Hepatocyte (in vitro differentiated cells): ENCODE data around the gene FASTKD1. TPM values are rescaled to one million over a fixed set of nuclear protein-coding genes. Genes with fewer than 3 reads are reported as not detected.
A peak's percentile ranks its signal among the peaks of the same experiment; 100 is the strongest.
"Not testable (repeated sequence)": the region's sequence is repeated elsewhere in the genome, so short reads cannot be mapped to it uniquely, and the experiment has no call there.

Experiments
- DNase-seq: peaks from one replicate; pipeline ENCODE4 v3.0.0-alpha.2; 2016; ENCODE audit warnings: low spot score
- H2AFZ ChIP-seq: fragments of 200-600 bp; sonication (generic); 2 replicates; pipeline ENCODE4 v1.6.0; 2016; ENCODE audit warnings: antibody characterized with exemption, mild to moderate bottlenecking
- H3K27ac ChIP-seq: fragments of 200-600 bp; sonication (generic); 2 replicates; pipeline ENCODE4 v1.5.1; 2016; ENCODE audit warnings: mild to moderate bottlenecking
- H3K27me3 ChIP-seq: fragments of 200-600 bp; sonication (generic); 2 replicates; pipeline ENCODE4 v1.6.1; 2016
- H3K36me3 ChIP-seq: fragments of 200-600 bp; sonication (generic); replicated peaks from 2 replicates; pipeline ENCODE4 v1.5.1; 2016; ENCODE audit warnings: low read depth; ENCODE audit not compliant: insufficient read depth
- H3K4me1 ChIP-seq: fragments of 200-600 bp; sonication (generic); 2 replicates; pipeline ENCODE4 v1.5.1; 2016; ENCODE audit warnings: mild to moderate bottlenecking, moderate library complexity; ENCODE audit not compliant: insufficient read depth
- H3K4me2 ChIP-seq: fragments of 200-600 bp; sonication (generic); 2 replicates; pipeline ENCODE4 v1.6.0; 2016
- H3K4me3 ChIP-seq: fragments of 200-600 bp; sonication (generic); 2 replicates; pipeline ENCODE4 v1.5.1; 2016; ENCODE audit warnings: mild to moderate bottlenecking
- H3K79me2 ChIP-seq: fragments of 200-600 bp; sonication (generic); 2 replicates; pipeline ENCODE4 v1.6.0; 2017; ENCODE audit warnings: mild to moderate bottlenecking
- H3K9me2 ChIP-seq: fragments of 200-600 bp; sonication (generic); replicated peaks from 2 replicates; pipeline ENCODE4 v1.6.0; 2017; ENCODE audit warnings: mild to moderate bottlenecking; ENCODE audit not compliant: insufficient read depth
- H3K9me3 ChIP-seq: fragments of 200-600 bp; sonication (generic); 2 replicates; pipeline ENCODE4 v1.5.1; 2016; ENCODE audit warnings: low read depth, mild to moderate bottlenecking
- H4K20me1 ChIP-seq: fragments of 200-600 bp; sonication (generic); 2 replicates; pipeline ENCODE4 v1.6.0; 2016; ENCODE audit warnings: mild to moderate bottlenecking; ENCODE audit not compliant: insufficient read depth, poor library complexity, severe bottlenecking
- CTCF ChIP-seq: fragments of 200-600 bp; sonication (generic); IDR thresholded peaks from 2 replicates; pipeline ENCODE4 v1.5.1; 2016; ENCODE audit warnings: antibody characterized with exemption, mild to moderate bottlenecking; ENCODE audit not compliant: poor library complexity
- EZH2 ChIP-seq: fragments of 200-600 bp; sonication (generic); IDR thresholded peaks from 2 replicates; pipeline ENCODE4 v1.6.1; 2016; ENCODE audit warnings: antibody characterized with exemption, mild to moderate bottlenecking, borderline replicate concordance
- EZH2phosphoT487 ChIP-seq: fragments of 200-600 bp; sonication (generic); IDR thresholded peaks from one replicate; pipeline ENCODE4 v1.6.1; 2018; ENCODE audit warnings: antibody characterized with exemption, mild to moderate bottlenecking, low read depth, moderate library complexity; ENCODE audit not compliant: unreplicated experiment, severe bottlenecking
- WGBS: methylation state at CpG from one replicate; pipeline ENCODE4 v1.1.6; 2016; ENCODE audit warnings: low lambda C conversion rate; ENCODE audit errors: missing lambda C conversion rate; 5-methylcytosine and 5-hydroxymethylcytosine counted together
- polyA plus RNA-seq: library from polyadenylated mRNA; unstranded; fragments of >200 nt; fragmentation: Nextera tagmentation; extraction: Ambion mirVana; gene quantifications from 2 replicates; pipeline ENCODE4 v1.2.1, GENCODE V29; 2016
- total RNA-seq: library from RNA; depleted of rRNA; stranded (reverse); fragments of >200 nt; gene quantifications from 2 replicates; pipeline ENCODE4 v1.2.3, GENCODE V29; 2014

FASTKD1 gene
- total and polyA plus RNA-seq, 2 experiments from 2014 or later = 15.0 to 23.2 TPM

GRCh38 chr2:169579044-169579443 is 5.4 kb upstream of the FASTKD1 start:
- Histone ChIP-seq H3K36me3 (no peaks in the 10 kb centered on the region), H3K4me1 (no peaks in the 10 kb centered on the region), H4K20me1 (no peaks in the 10 kb centered on the region), H3K79me2 (no peaks in the 10 kb centered on the region), H3K27me3 (no peaks in the 10 kb centered on the region), H3K9me3 (no peaks in the 10 kb centered on the region), H3K9me2 (no peaks in the 10 kb centered on the region), H3K27ac (no peak overlapping the region), H3K4me3 (no peak overlapping the region), H2AFZ (no peak overlapping the region), H3K4me2 (no peak overlapping the region)
- WGBS = 71% methylated on average over 6 of the region's 6 CpGs
- TF ChIP-seq EZH2 (no peak), EZH2phosphoT487 (no peak), CTCF (no peak)
- DNase-seq = no peak

GRCh38 chr2:169575264-169575663 is 1.6 kb upstream of the FASTKD1 start:
- H3K9me3 ChIP-seq, H3K36me3 ChIP-seq, H2AFZ ChIP-seq, H3K4me2 ChIP-seq, H3K4me1 ChIP-seq, H3K4me3 ChIP-seq, H3K27ac ChIP-seq, DNase-seq, H3K27me3 ChIP-seq, H3K9me2 ChIP-seq, H4K20me1 ChIP-seq: not testable (repeated sequence)
- H3K79me2 ChIP-seq = peaks cover 30% of the 10 kb centered on the region
- no CpG with 5 or more reads among the region's 36 CpGs for whole genome bisulfite sequencing

- not testable (repeated sequence) for H4K20me1 ChIP-seq, DNase-seq, H2AFZ ChIP-seq, H3K9me2 ChIP-seq, H3K27ac ChIP-seq, H3K4me2 ChIP-seq, H3K4me3 ChIP-seq, H3K4me1 ChIP-seq, H3K9me3 ChIP-seq, H3K36me3 ChIP-seq, H3K27me3 ChIP-seq
- 74% methylated on average over 5 of the region's 5 CpGs for WGBS
- H3K79me2 ChIP-seq = peaks cover 38% of the 10 kb centered on the region
Observed at GRCh38 chr2:169574539-169574938, 874 bp upstream of the FASTKD1 start.

GRCh38 chr2:169573974-169574299 is 272 bp upstream of the FASTKD1 start:
- peaks cover 38% of the 10 kb centered on the region for H3K79me2 ChIP-seq
- no peaks in the 10 kb centered on the region for H3K36me3 ChIP-seq
- H4K20me1 ChIP-seq = no peaks in the 10 kb centered on the region
- H3K27ac ChIP-seq = no peak overlapping the region
- H3K4me1 ChIP-seq = no peaks in the 10 kb centered on the region
- WGBS = 39% methylated on average over 6 of the region's 6 CpGs
- no peak overlapping the region for H3K4me3 ChIP-seq
- TF ChIP-seq EZH2 (no peak), EZH2phosphoT487 (no peak), CTCF (no peak)
- no peaks in the 10 kb centered on the region for H3K9me2 ChIP-seq
- peak overlapping the region; percentile 92 for H3K4me2 ChIP-seq
- H3K27me3 ChIP-seq = no peaks in the 10 kb centered on the region
- no peaks in the 10 kb centered on the region for H3K9me3 ChIP-seq
- H2AFZ ChIP-seq = peak overlapping the region; percentile 59
- no peak for DNase-seq

GRCh38 chr2:169572821-169573159 is 875 bp downstream of the FASTKD1 start:
- no peak for DNase-seq
- Histone ChIP-seq H2AFZ (peak overlapping the region; percentile 59), H4K20me1 (no peaks in the 10 kb centered on the region), H3K27ac (peak overlapping the region; percentile 14), H3K9me2 (no peaks in the 10 kb centered on the region), H3K36me3 (no peaks in the 10 kb centered on the region), H3K4me3 (peak overlapping the region; percentile 56), H3K4me2 (peak overlapping the region; percentile 92), H3K79me2 (peaks cover 38% of the 10 kb centered on the region), H3K27me3 (no peaks in the 10 kb centered on the region), H3K9me3 (no peaks in the 10 kb centered on the region), H3K4me1 (no peaks in the 10 kb centered on the region)
- TF ChIP-seq CTCF (no peak), EZH2 (no peak), EZH2phosphoT487 (no peak)
- 12% methylated on average over 2 of the region's 2 CpGs for WGBS
